Adrenal gland (tissue), 5 donors: Measurements from ENCODE around the gene CAMTA1.

Source experiments
- POLR2A ChIP-seq, 2 donors: fragments of 450-650 bp; IDR thresholded peaks; one replicate each; pipeline ENCODE4 v1.6.1; 2017; ENCODE audit warnings: antibody characterized with exemption in 2 of 2, mild to moderate bottlenecking in 2 of 2, moderate library complexity in 1 of 2
- TF ChIP-seq, protein P1 (sequence below), 6 experiments: fragments of 450-650 bp in 4 of 6; fragments of 200-600 bp in 2 of 6; sonication (generic) in 1 of 6; IDR thresholded peaks; 1 replicate in 5 of 6; 2 replicates in 1 of 6; pipeline versions ENCODE4 v1.5.1 to v1.8.0; 2016 to 2021; ENCODE audit warnings: antibody characterized with exemption in 6 of 6, mild to moderate bottlenecking in 2 of 6, moderate library complexity in 1 of 6
- donor health status: DM: no; HTN: no; CAD: no.

DNA sequence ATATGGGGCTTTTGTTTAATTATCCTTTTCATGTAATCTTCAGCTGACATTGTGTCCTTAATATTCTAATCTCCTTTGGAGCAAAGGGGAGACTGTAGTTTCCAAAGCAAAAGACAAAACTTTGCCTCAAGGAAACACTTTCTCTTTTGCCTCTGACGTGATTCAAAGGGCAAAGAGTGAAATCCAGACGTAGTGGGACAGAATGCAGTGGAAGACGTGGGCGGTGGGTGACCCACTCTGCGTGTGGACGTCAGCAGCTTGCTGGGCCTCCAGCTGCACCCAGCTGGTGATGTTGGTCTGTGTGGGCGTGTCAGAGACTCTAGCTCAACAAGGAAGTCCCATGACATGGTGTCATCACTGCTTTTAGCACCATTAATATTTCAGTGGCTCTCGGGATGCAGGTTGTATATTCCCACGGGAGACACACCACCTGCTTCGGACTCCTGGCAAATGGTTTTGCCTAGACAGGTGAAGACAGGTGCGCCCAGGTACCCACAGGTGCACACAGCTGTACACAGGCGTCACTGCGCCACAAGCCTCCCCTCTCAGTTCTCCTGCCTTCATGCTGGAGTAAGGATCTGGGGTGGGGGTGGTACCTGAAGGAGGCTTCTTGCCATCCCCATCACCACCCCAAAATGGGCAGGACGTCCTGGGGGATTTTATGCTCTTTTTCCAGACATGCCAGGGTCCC lies 693.7 kb downstream of the CAMTA1 start:
- TF ChIP-seq, protein P1, sequence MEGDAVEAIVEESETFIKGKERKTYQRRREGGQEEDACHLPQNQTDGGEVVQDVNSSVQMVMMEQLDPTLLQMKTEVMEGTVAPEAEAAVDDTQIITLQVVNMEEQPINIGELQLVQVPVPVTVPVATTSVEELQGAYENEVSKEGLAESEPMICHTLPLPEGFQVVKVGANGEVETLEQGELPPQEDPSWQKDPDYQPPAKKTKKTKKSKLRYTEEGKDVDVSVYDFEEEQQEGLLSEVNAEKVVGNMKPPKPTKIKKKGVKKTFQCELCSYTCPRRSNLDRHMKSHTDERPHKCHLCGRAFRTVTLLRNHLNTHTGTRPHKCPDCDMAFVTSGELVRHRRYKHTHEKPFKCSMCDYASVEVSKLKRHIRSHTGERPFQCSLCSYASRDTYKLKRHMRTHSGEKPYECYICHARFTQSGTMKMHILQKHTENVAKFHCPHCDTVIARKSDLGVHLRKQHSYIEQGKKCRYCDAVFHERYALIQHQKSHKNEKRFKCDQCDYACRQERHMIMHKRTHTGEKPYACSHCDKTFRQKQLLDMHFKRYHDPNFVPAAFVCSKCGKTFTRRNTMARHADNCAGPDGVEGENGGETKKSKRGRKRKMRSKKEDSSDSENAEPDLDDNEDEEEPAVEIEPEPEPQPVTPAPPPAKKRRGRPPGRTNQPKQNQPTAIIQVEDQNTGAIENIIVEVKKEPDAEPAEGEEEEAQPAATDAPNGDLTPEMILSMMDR (IDR thresholded peaks at IDR 0.05), result no peak
- no peak for TF ChIP-seq POLR2A (IDR thresholded peaks at IDR 0.05)
